ENCODE measurements around the gene FBLIM1.

Gene FBLIM1

DNA sequence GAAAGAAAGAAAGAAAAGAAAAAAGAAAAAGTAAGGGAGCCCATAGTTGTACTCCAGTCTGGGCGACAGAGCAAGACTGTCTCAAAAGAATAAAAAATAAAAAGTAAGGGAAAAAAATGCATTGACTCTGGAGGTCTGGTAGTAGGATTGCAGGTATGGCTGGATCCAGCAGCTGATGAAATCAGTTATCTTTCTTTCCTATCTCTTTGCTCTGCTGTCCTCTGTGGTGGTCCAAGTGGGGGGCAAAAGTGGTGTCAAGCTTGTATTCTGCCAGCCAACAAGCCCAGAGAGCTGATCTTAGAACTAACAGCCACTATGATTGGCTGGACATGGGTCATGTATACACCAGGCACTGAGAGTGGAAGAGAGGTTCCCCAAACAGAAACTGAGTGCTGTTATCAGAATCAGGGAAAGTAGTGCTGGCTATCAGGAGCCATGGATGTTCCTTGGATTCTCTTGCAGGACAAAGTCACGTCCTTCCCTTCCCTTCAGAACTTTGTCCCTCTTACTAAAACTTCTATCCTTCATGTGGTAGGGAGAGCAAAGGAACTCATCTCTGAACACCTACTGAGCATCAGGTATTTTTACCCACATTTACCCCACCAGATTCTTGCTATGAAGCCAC, 3.5 kb upstream of the FBLIM1 start:
- Histone ChIP-seq H3K4me3 (no peak overlapping the region), H3K27ac (peak overlapping the region; percentile 99)
- TF ChIP-seq, protein P1, sequence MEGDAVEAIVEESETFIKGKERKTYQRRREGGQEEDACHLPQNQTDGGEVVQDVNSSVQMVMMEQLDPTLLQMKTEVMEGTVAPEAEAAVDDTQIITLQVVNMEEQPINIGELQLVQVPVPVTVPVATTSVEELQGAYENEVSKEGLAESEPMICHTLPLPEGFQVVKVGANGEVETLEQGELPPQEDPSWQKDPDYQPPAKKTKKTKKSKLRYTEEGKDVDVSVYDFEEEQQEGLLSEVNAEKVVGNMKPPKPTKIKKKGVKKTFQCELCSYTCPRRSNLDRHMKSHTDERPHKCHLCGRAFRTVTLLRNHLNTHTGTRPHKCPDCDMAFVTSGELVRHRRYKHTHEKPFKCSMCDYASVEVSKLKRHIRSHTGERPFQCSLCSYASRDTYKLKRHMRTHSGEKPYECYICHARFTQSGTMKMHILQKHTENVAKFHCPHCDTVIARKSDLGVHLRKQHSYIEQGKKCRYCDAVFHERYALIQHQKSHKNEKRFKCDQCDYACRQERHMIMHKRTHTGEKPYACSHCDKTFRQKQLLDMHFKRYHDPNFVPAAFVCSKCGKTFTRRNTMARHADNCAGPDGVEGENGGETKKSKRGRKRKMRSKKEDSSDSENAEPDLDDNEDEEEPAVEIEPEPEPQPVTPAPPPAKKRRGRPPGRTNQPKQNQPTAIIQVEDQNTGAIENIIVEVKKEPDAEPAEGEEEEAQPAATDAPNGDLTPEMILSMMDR (IDR thresholded peaks at IDR 0.05), result no peak
- DNase-seq (ENCODE audit: low spot score), result no peak

DNA sequence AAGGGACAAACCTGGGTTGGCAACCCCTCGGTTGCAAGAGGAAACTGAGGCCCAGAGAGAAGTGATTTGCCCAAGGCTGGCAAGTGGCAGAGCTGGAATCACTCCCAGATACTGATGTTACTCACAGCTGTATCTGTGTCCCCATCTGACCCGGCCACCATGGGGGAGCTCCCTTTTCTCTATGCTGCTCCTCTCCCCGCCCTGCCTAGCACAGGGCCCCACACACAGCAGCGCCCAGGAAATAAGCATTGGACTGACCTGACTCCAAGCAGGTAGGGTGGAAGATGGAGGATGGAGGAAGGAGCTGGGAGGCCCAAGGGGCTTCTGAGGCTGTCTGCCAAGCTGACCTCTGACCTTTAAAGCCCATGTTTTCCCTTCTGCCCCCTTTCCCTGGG, 3.0 kb upstream of the FBLIM1 start:
- no peak overlapping the region for H3K4me3 ChIP-seq
- TF ChIP-seq, protein P1 (IDR thresholded peaks at IDR 0.05), result no peak
- DNase-seq (ENCODE audit: low spot score), result no peak
- peak overlapping the region; percentile 99 for H3K27ac ChIP-seq

DNA sequence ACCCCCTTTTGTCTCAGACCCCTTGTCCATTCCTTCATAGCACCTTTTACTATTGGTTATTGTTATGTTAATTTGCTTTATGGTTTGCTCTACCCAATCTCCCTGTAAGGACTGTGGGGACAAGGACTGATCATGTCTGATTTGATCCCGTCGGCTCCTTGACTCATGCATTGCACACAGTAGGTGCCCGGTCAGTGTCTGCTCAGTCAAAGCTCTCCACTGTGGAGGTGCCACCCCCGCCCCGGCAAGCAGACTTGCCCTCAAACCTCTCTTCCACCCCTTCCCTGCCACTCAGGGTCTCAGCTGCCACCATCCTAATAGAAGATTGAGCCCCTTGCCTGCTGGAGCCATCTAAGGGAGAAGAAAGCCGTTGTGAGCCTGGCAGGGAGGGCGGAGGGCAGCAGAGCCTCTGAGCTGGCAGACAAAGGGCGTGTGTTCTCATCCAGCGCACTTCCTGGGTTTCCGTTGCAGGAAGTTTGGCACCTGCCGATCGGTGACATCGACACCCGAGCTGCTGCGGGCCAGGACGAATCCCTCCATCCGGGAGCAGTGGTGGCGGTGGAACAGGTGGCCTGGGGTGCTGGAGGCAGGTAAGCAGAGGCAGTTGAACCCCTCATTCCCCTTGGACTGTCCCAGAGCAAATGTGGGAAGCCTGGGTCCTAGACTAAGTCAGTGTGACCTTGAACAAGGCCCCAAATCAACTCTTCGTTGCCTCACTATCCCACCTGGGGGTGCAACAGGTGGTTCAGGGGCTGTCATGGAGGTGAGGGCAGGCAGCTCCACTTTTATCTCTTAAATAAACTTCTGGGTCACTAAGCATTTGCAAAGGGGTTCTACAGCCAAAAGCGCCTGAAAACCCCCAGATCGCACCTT, 2.2 kb upstream of the FBLIM1 start:
- Histone ChIP-seq H3K4me3 (peak overlapping the region; percentile 99), H3K27ac (peak overlapping the region; percentile 99)
- peak; percentile 80 for DNase-seq (ENCODE audit: low spot score)

DNA sequence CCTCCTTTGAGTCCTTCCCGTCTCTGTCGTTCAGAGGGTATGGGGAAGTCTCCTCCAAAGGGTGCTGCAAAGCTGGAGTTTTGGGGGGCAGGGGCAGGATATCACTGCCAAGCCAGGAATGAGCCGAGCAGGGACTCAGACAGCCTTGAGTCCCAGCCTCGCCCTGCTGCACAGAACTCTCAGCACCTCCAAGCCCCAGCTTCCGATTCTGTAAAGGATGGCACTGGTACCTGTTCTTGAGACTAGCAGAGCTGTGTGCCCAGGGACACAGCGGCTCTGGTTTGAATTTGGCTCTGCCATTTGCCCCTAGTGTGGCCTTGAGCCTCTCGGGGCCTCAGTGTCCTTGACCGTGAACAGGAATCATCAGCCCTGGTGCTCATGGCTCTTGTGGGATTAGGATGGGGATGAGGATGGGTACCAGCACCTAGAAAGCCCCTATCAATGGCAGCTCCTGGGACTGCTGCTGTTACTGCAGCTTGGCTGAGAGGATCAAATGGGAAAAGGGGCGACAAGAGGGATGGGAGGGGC, 1.5 kb upstream of the FBLIM1 start:
- H3K27ac ChIP-seq, result peak overlapping the region; percentile 99

More for the DNA sequence above, 2.2 kb upstream of the FBLIM1 start:
- TF ChIP-seq, protein P1 (IDR thresholded peaks at IDR 0.05), result no peak

DNA sequence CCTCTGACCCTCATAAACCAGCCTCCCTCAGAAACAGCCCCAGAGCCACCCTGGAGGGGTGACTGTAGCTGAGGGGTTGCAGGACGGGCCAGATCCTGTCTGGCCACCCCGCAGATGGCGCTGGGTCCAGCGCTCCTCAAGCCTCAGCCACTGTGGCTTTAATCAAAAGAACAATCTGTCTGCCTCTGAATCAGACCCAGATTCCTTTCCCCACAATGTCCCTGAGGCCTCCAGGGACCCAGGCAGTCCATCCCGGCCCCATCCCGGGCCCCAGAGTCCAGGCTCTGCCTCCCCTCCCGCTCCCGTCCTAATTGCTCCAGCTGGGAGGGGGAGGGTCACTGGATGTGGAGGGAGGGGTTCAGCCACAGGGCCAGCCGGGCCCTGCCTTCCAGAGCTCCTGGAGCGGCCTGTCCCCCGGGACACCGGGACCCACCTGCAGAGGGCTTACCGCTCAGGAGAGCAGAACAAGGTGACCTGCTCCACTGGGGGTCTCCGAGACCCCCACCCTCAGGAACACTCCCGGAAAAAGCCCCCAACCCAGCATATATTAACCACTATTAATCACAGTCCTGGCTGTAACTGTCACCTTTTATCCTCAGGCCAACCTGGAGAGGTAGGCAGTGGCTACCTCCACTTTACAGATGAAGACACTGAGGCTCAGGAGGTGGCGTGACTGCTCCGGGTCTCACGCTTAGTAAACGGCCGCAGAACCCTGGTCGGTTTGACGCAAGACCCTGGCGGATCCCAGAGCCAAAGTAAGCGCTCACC, 836 bp upstream of the FBLIM1 start:
- DNase-seq (ENCODE audit: low spot score), result peak; percentile 76
- TF ChIP-seq, protein P1 (IDR thresholded peaks at IDR 0.05), result no peak
- Histone ChIP-seq H3K4me3 (peak overlapping the region; percentile 99), H3K27ac (peak overlapping the region; percentile 99)

More for the DNA sequence above, 1.5 kb upstream of the FBLIM1 start:
- H3K4me3 ChIP-seq, result peak overlapping the region; percentile 99
- TF ChIP-seq, protein P1 (IDR thresholded peaks at IDR 0.05), result no peak
- peak; percentile 77 for DNase-seq (ENCODE audit: low spot score)

DNA sequence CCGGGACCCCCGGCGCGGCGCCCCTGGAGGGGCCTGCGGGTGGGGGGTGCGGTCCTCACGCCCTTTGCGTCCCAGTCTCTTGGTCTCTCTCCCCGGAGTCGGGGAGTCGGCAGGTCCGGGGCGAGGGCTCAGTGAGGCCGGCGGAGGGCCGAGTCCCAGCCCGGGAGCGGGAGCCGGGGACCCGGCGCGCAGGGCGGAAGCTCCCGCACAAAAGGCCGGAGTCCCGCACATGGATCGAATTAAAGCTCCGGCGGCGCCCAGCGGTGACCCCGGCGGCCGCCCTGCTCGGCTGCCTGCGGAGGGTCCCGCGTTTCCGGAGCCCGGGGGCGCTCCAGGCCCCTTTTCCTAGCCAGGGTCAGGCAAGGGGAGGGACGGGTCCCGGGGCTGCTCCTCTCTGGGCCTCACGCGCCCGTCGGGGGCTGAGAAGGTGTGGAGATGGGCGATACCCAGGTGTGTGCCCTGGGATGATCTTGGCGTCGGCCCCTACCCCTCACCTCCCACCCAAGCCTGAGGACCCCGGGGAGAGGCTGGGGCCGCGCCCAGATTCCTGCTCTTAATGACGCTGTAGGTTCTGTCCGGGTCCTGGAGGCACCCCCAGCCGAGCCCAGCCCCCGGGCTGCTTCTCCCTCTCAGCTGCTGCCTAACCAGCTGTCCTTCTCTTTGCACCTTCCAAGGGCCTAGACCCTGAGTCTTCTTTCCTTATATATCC, 512 bp downstream of the FBLIM1 start:
- H3K27ac ChIP-seq, result peak overlapping the region; percentile 99
- TF ChIP-seq, protein P1 (IDR thresholded peaks at IDR 0.05), result no peak
- H3K4me3 ChIP-seq, result peak overlapping the region; percentile 99
- no peak for DNase-seq (ENCODE audit: low spot score)

Measured in coronary artery (tissue), 2 donors.